Activated CD8-positive, alpha-beta memory T cell treated with anti-CD3 and anti-CD28 coated beads, Interleukin-2, amount 10 ng/mL, durations not matched to agents 7 days and 5 days (primary cell): ENCODE results near the gene ZNF174. TPM values are rescaled to one million over a fixed set of nuclear protein-coding genes. Genes with fewer than 3 reads are reported as not detected.

ENCODE experiments used
- ATAC-seq: fragments of 150-1000 bp; cut with Tn5 transposase; one replicate; pipeline ENCODE4 v1.10.0; 2021; ENCODE audit warnings: moderate library complexity
- CTCF ChIA-PET: fragments of 350-600 bp; sonication (Branson Sonifier 250); formaldehyde crosslinking; loops from one replicate; lab custom pipeline; 2021; ENCODE audit warnings: antibody characterized with exemption; lab: Charles Lee
- DNase-seq: peaks from one replicate; pipeline ENCODE4 v3.0.0-alpha.2; 2020
- H3K27ac Mint-ChIP-seq: one replicate; pipeline ENCODE4 v1.8.0; 2021; ENCODE audit warnings: mild to moderate bottlenecking, mixed read lengths
- H3K27me3 Mint-ChIP-seq: one replicate; pipeline ENCODE4 v1.8.0; 2021; ENCODE audit warnings: mixed read lengths
- H3K36me3 Mint-ChIP-seq: one replicate; pipeline ENCODE4 v1.8.0; 2021; ENCODE audit warnings: mild to moderate bottlenecking, mixed read lengths
- H3K4me1 Mint-ChIP-seq: one replicate; pipeline ENCODE4 v1.8.0; 2021; ENCODE audit warnings: mixed read lengths
- H3K4me3 Mint-ChIP-seq: one replicate; pipeline ENCODE4 v1.8.0; 2021; ENCODE audit warnings: mild to moderate bottlenecking, moderate library complexity, mixed read lengths
- H3K9me3 Mint-ChIP-seq: one replicate; pipeline ENCODE4 v1.8.0; 2022; ENCODE audit warnings: low read depth, mixed read lengths
- total RNA-seq, 2 experiments: library from RNA; stranded (reverse); gene quantifications; one replicate each; pipeline ENCODE4 v1.2.3, GENCODE V29; 2021

ZNF174 gene
- total RNA-seq, 2 experiments from 2014 or later: 13.9 to 15.4 TPM

DNA sequence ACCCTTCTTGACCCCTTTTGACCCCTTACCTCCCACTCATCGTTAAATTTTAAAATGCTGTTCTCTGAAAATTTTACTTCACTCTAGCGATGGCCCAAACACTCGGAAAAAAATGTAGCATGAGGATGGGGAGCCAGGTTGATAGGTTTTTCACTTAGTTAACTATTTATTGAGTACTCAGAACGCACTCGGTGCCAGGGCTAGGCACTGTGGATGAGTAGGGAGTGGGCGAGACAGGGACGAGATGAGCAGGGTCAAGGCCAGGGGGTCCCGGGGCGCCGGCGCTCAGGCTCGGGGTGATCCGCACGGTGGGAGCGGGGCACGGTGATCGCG is 603 bp upstream of the ZNF174 start:
- Mint-ChIP-seq H3K27me3 (no peaks in the 10 kb centered on the region), H3K9me3 (peaks cover 33% of the 10 kb centered on the region), H3K27ac (peak overlapping the region; percentile 82), H3K4me3 (peak overlapping the region; percentile 81), H3K36me3 (peaks cover 72% of the 10 kb centered on the region), H3K4me1 (peaks cover 25% of the 10 kb centered on the region)
- no peak for DNase-seq
- peak; percentile 50 for ATAC-seq
- CTCF ChIA-PET: interaction anchor here (0.8 to 2.0 kb wide), 14 partner anchors 9 to 271 kb away, joined by 3 to 9 read pairs (median 3); partner anchors contain the start of genes NAA60, TIGD7, ZNF597 and ZNF75A

DNA sequence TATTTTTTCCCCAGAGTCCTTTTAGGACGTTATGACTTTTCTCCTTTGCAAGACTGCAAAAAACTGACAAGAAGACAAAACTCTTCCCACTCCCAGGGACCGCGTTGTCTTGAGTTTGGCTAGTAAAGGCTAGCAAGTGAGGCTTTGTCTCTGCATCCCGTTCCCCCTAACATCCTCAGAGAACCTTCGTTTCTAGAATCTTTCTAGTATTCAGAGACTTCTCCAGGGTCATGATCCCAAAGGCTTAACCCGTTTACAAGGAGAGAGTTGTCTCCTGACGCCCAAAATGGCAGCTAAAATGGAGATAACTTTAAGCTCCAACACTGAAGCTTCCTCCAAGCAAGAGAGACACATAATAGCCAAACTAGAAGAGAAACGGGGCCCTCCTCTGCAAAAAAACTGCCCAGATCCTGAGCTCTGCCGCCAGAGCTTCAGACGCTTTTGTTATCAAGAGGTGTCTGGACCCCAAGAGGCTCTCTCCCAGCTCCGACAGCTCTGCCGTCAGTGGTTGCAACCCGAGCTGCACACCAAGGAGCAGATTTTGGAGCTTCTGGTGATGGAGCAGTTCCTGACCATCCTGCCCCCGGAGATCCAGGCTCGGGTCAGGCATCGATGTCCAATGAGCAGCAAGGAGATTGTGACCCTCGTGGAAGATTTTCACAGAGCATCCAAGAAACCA is 843 bp downstream of the ZNF174 start:
- DNase-seq (no peak), ATAC-seq (no peak)
- Mint-ChIP-seq H3K4me1 (peaks cover 25% of the 10 kb centered on the region), H3K36me3 (peaks cover 72% of the 10 kb centered on the region), H3K27me3 (no peaks in the 10 kb centered on the region), H3K4me3 (peak overlapping the region; percentile 81), H3K9me3 (peaks cover 30% of the 10 kb centered on the region), H3K27ac (peak overlapping the region; percentile 86)
- CTCF ChIA-PET: interaction anchor here (0.8 to 2.0 kb wide), 15 partner anchors 8 to 272 kb away, joined by 3 to 9 read pairs (median 5); partner anchors contain the start of genes CLUAP1, NAA60, ZNF200 and ZNF263

- ATAC-seq (no peak), DNase-seq (no peak)
- no peaks in the 10 kb centered on the region for H3K27me3 Mint-ChIP-seq
- peaks cover 73% of the 10 kb centered on the region for H3K36me3 Mint-ChIP-seq
- H3K9me3 Mint-ChIP-seq: peaks cover 42% of the 10 kb centered on the region
- no peak overlapping the region for H3K4me3 Mint-ChIP-seq
- peaks cover 5% of the 10 kb centered on the region for H3K4me1 Mint-ChIP-seq
- CTCF ChIA-PET: interaction anchor here (1.3 to 1.7 kb wide), 2 partner anchors 7 to 95 kb away, joined by 4 to 8 read pairs; partner anchors contain the start of genes ZNF174 and ZSCAN32
- H3K27ac Mint-ChIP-seq: no peak overlapping the region
Observed at GRCh38 chr16:3408561-3409197, 7.7 kb downstream of the ZNF174 start.

- Mint-ChIP-seq H3K27ac (no peak overlapping the region), H3K9me3 (peaks cover 29% of the 10 kb centered on the region), H3K36me3 (peaks cover 26% of the 10 kb centered on the region), H3K4me1 (no peaks in the 10 kb centered on the region), H3K4me3 (no peak overlapping the region), H3K27me3 (peaks cover 3% of the 10 kb centered on the region)
- DNase-seq (no peak), ATAC-seq (no peak)
- CTCF ChIA-PET: no interaction called here
Observed at GRCh38 chr16:3413730-3414379, 12.8 kb downstream of the ZNF174 start.

GRCh38 chr16:3431779-3432219 is 30.8 kb downstream of the ZNF174 start:
- ATAC-seq (peak; percentile 60), DNase-seq (peak; percentile 79)
- CTCF ChIA-PET: interaction anchor here (1.2 kb wide), 1 partner anchor 30 kb away, joined by 5 read pairs; the partner anchor contains the start of gene ZNF174
- peaks cover 2% of the 10 kb centered on the region for H3K27me3 Mint-ChIP-seq
- no peak overlapping the region for H3K4me3 Mint-ChIP-seq
- peaks cover 18% of the 10 kb centered on the region for H3K9me3 Mint-ChIP-seq
- peaks cover 53% of the 10 kb centered on the region for H3K36me3 Mint-ChIP-seq
- H3K4me1 Mint-ChIP-seq: peaks cover 27% of the 10 kb centered on the region
- H3K27ac Mint-ChIP-seq: peak overlapping the region; percentile 79

DNA sequence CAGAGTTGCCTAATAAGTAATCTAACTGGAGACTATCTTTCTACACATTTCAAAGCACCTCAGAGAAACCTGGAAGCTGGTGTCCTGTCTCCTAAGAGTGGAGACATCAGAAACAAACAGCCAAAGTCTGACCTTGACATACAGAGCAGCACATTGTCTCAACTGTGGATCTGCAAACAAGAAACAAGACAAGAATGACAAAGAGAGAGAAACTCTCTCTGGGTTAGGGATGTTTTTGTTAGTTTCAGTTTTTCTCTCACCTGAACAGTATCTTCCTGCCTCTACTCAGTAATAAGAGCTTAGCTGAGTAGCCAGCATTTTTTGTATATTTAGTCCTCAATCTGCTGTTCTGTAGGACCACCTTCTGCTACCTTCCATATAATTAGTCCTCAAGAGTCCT is 33.4 kb downstream of the ZNF174 start:
- H3K4me1 Mint-ChIP-seq: peaks cover 29% of the 10 kb centered on the region
- peak overlapping the region; percentile 3 for H3K27ac Mint-ChIP-seq
- H3K36me3 Mint-ChIP-seq: peaks cover 72% of the 10 kb centered on the region
- H3K27me3 Mint-ChIP-seq: peaks cover 8% of the 10 kb centered on the region
- ATAC-seq: no peak
- CTCF ChIA-PET: no interaction called here
- peaks cover 20% of the 10 kb centered on the region for H3K9me3 Mint-ChIP-seq
- DNase-seq: no peak
- no peak overlapping the region for H3K4me3 Mint-ChIP-seq

GRCh38 chr16:3439637-3440036 is 38.6 kb downstream of the ZNF174 start:
- peaks cover 13% of the 10 kb centered on the region for H3K4me1 Mint-ChIP-seq
- H3K27me3 Mint-ChIP-seq: peaks cover 8% of the 10 kb centered on the region
- no peak overlapping the region for H3K4me3 Mint-ChIP-seq
- CTCF ChIA-PET: no interaction called here
- ATAC-seq: no peak
- peaks cover 63% of the 10 kb centered on the region for H3K36me3 Mint-ChIP-seq
- H3K9me3 Mint-ChIP-seq: peaks cover 17% of the 10 kb centered on the region
- no peak for DNase-seq
- H3K27ac Mint-ChIP-seq: no peak overlapping the region

- peaks cover 27% of the 10 kb centered on the region for H3K4me1 Mint-ChIP-seq
- peak; percentile 95 for ATAC-seq
- H3K4me3 Mint-ChIP-seq: peak within 1 kb of the TSS; percentile 94
- peak; percentile 89 for DNase-seq
- H3K9me3 Mint-ChIP-seq: peaks cover 15% of the 10 kb centered on the region
- peaks cover 63% of the 10 kb centered on the region for H3K36me3 Mint-ChIP-seq
- peak within 1 kb of the TSS; percentile 97 for H3K27ac Mint-ChIP-seq
- CTCF ChIA-PET: interaction anchor here (0.7 to 2.4 kb wide), 12 partner anchors 8 to 314 kb away, joined by 3 to 7 read pairs (median 4); partner anchors contain the start of genes ZNF174 and ZSCAN32
- no peaks in the 10 kb centered on the region for H3K27me3 Mint-ChIP-seq
Observed at GRCh38 chr16:3443108-3444031, 42.4 kb downstream of the ZNF174 start, which contains the start of the genes NAA60 and ZNF597. NAA60 (plus strand) TSS chr16:3443680; CDS start chr16:3476228, 32,548 bp downstream. ZNF597 (minus strand) TSS chr16:3443504; CDS start chr16:3443153, 351 bp downstream.

GRCh38 chr16:3444032-3444388 is 43.0 kb downstream of the ZNF174 start:
- Mint-ChIP-seq H3K4me3 (peak overlapping the region; percentile 94), H3K36me3 (peaks cover 62% of the 10 kb centered on the region), H3K27me3 (no peaks in the 10 kb centered on the region), H3K27ac (peak overlapping the region; percentile 97), H3K4me1 (peaks cover 27% of the 10 kb centered on the region), H3K9me3 (peaks cover 15% of the 10 kb centered on the region)
- DNase-seq (peak; percentile 76), ATAC-seq (peak; percentile 70)
- CTCF ChIA-PET: interaction anchor here (0.9 to 2.0 kb wide), 9 partner anchors 13 to 314 kb away, joined by 3 to 6 read pairs (median 3); no protein-coding TSS in a partner anchor

DNA sequence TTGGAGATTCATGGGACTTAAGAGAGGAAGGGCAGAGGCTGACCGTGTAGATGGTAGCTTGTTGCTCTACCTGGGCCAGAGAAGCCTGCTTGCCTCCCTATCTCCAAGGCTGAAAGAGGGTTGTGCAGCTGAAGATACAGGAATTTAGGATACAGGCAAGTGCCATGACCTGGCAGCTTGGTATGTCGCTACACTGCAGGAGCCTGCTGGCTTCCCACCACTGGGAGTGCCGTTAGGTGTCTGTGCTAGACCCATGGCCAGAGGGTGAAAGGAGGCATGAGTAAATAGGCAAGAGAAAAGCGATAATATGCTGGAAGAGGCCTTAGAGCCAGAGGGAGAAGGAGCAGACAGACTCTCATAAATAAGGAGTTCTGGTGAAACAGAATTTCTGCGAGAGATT is 53.1 kb downstream of the ZNF174 start:
- no peak overlapping the region for H3K4me3 Mint-ChIP-seq
- no peaks in the 10 kb centered on the region for H3K27me3 Mint-ChIP-seq
- peaks cover 24% of the 10 kb centered on the region for H3K36me3 Mint-ChIP-seq
- no peak overlapping the region for H3K27ac Mint-ChIP-seq
- CTCF ChIA-PET: interaction anchor here (1.4 kb wide), 1 partner anchor 288 kb away, joined by 3 read pairs; no protein-coding TSS in a partner anchor
- peaks cover 34% of the 10 kb centered on the region for H3K4me1 Mint-ChIP-seq
- DNase-seq (no peak), ATAC-seq (no peak)
- H3K9me3 Mint-ChIP-seq: no peaks in the 10 kb centered on the region

DNA sequence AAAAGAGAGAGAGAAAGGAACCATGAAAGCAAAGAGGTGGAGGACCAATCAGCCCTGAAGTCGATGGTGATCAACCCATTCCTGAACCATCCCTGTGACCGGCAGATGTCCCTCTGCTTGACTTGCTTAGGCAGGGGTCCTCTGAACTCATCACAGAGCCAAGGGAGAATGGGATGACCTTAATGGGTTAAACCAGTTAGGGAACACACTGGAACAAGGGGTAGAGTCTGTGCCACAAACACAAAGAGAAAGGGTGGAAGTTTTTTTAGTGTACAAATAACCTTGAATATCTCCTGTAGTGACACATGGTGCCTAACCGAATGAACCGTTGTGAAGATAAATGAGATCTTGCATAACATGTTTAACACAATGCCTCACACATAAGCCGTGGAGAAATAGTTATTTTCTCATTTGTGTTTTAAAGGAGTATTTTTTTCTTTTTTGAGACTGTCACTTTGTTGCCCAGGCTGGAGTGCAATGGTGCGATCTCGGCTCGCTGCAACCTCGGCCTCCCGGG is 53.7 kb downstream of the ZNF174 start:
- Mint-ChIP-seq H3K9me3 (no peaks in the 10 kb centered on the region), H3K4me1 (peaks cover 38% of the 10 kb centered on the region), H3K36me3 (peaks cover 19% of the 10 kb centered on the region), H3K27ac (peak overlapping the region; percentile 9), H3K4me3 (no peak overlapping the region), H3K27me3 (no peaks in the 10 kb centered on the region)
- ATAC-seq (no peak), DNase-seq (no peak)
- CTCF ChIA-PET: no interaction called here
